Thymus (tissue), 11 donors: Measurements from ENCODE around the gene UXS1. TPM values are rescaled to one million over a fixed set of nuclear protein-coding genes. Genes with fewer than 3 reads are reported as not detected.

Source experiments
- DNase-seq, 9 donors: peaks; one replicate each; pipeline ENCODE4 v3.0.0-alpha.2; 2013; ENCODE audit warnings: low spot score in 9 of 9, low read depth in 6 of 9, missing footprints in 1 of 9
- H3K27ac ChIP-seq, 2 donors: one replicate each; pipeline ENCODE4 v1.5.1; 2013; ENCODE audit warnings: control low read depth in 1 of 2, low read depth in 1 of 2, low read length in 1 of 2, mild to moderate bottlenecking in 1 of 2, moderate library complexity in 1 of 2
- H3K27me3 ChIP-seq, 2 donors: one replicate each; pipeline ENCODE4 v1.5.1; 2013; ENCODE audit warnings: low read length in 1 of 2; ENCODE audit not compliant: control insufficient read depth in 2 of 2, insufficient read depth in 1 of 2
- H3K36me3 ChIP-seq, 2 donors: one replicate each; pipeline ENCODE4 v1.5.1; 2013; ENCODE audit warnings: low read length in 1 of 2, mild to moderate bottlenecking in 1 of 2, moderate library complexity in 1 of 2; ENCODE audit not compliant: control insufficient read depth in 2 of 2, insufficient read depth in 2 of 2
- H3K4me1 ChIP-seq, 2 donors: one replicate each; pipeline ENCODE4 v1.5.1; 2013; ENCODE audit warnings: low read length in 2 of 2; ENCODE audit not compliant: control insufficient read depth in 2 of 2, insufficient read depth in 2 of 2
- H3K4me3 ChIP-seq, 2 donors: one replicate each; pipeline ENCODE4 v1.5.1; 2013; ENCODE audit warnings: low read length in 2 of 2, control low read depth in 1 of 2, mild to moderate bottlenecking in 1 of 2
- H3K9me3 ChIP-seq, 2 donors: one replicate each; pipeline ENCODE4 v1.5.1; 2013; ENCODE audit warnings: low read length in 1 of 2, mild to moderate bottlenecking in 1 of 2; ENCODE audit not compliant: control insufficient read depth in 2 of 2, insufficient read depth in 1 of 2
- WGBS: extraction: QIAGEN DNeasy Blood & Tissue Kit; methylation state at CpG from one replicate; pipeline ENCODE4 v1.1.7; 2013; 5-methylcytosine and 5-hydroxymethylcytosine counted together
- polyA plus RNA-seq: library from polyadenylated mRNA; stranded (reverse); fragments of 200-250 nt; gene quantifications from one replicate; pipeline ENCODE4 v1.2.3, GENCODE V29; 2013
- total RNA-seq: library from RNA; stranded (reverse); fragments of 120-200 nt; gene quantifications from one replicate; pipeline ENCODE4 v1.2.4, GENCODE V29; 2013
- donor health status: healthy.

UXS1 gene
- total and polyA plus RNA-seq, 2 donors, result 21.6 to 31.4 TPM

- H3K36me3 ChIP-seq, result peaks cover 6 to 29% of the 10 kb centered on the region in 2 donors
Measured at GRCh38 chr2:106105151-106105922, 88.8 kb downstream of the UXS1 start.

DNA sequence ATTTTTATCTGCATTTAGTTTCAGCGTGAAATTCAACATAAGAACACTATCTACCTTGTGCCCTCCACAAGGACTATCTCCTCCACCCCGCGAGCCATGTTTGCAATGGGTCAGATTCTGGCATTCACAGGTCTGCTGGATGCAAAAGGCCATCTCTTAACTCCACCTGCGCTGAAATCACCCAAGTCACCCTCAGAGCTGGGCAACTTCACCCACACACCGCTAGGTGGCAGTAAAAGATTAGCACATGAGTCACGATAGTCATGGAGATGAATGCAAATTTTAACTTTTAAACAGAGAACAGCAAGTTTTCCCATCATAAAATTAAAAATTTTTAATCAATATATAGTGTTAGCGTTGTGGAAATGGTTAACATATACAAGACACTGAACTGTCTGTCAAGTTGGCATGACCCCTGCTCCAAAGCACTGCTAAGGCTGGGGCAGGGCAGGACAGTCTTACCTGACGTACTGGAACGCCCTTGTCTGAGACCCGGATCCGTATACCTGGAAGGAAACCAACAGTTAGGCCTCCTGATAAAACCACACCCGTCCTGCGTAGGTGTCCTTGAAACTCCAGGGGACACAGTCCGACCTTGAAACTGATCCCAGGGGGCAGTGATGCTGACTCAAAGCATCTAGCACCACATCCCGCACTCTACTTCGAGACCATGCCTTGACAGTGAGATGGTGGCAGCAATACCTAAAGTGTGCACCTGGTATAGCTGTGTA, 89.6 kb downstream of the UXS1 start:
- Histone ChIP-seq H3K36me3 (peaks cover 6 to 26% of the 10 kb centered on the region in 2 donors), H3K4me1 (peaks cover 0 to 9% of the 10 kb centered on the region in 2 donors), H3K27ac (no peak overlapping the region), H3K9me3 (no peaks in the 10 kb centered on the region), H3K27me3 (no peaks in the 10 kb centered on the region), H3K4me3 (no peak overlapping the region)
- DNase-seq, result peak in 8 of 9 donors; percentile 46 to 83 (median 66)
- WGBS, result 69% methylated on average over 16 of the region's 16 CpGs

More at GRCh38 chr2:106105151-106105922, 88.8 kb downstream of the UXS1 start:
- no peak for DNase-seq
- H3K27me3 ChIP-seq, result no peaks in the 10 kb centered on the region
- no peak overlapping the region for H3K4me3 ChIP-seq
- H3K27ac ChIP-seq, result no peak overlapping the region
- 89% methylated on average over 16 of the region's 16 CpGs for WGBS
- H3K4me1 ChIP-seq, result peaks cover 0 to 7% of the 10 kb centered on the region in 2 donors
- H3K9me3 ChIP-seq, result no peaks in the 10 kb centered on the region

GRCh38 chr2:106099691-106100090, 94.4 kb downstream of the UXS1 start:
- 99% methylated on average over 5 of the region's 5 CpGs for WGBS
- Histone ChIP-seq H3K27ac (no peak overlapping the region), H3K9me3 (no peaks in the 10 kb centered on the region), H3K4me3 (no peak overlapping the region), H3K4me1 (peaks cover 22 to 45% of the 10 kb centered on the region in 2 donors), H3K27me3 (no peaks in the 10 kb centered on the region), H3K36me3 (peaks cover 7 to 20% of the 10 kb centered on the region in 2 donors)
- no peak for DNase-seq

DNA sequence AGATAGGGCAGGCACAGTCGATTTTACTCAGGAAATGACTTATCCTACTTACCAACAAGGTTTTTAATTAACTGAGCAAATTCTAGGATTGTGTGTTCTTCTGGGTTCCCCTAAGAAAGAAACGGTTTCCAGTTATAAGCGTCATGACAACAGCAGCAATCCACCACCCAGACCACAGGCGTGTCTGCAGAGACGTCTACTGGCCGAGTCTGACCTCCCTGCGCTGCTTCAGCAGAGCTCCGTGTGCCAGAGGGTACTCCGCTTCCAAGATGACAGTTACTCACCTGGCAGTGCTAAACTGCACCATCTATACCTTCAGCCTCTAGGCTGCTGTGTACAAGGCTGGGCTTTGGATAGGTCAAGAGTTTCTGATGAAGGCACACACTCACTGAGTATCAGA, 95.4 kb downstream of the UXS1 start:
- Histone ChIP-seq H3K9me3 (no peaks in the 10 kb centered on the region), H3K27me3 (no peaks in the 10 kb centered on the region), H3K27ac (peak overlapping the region in 1 of 2 donors; percentile 99), H3K4me1 (peaks cover 30 to 55% of the 10 kb centered on the region in 2 donors), H3K4me3 (no peak overlapping the region), H3K36me3 (peaks cover 7 to 18% of the 10 kb centered on the region in 2 donors)
- 80% methylated on average over 9 of the region's 9 CpGs for WGBS
- no peak for DNase-seq

- H3K27me3 ChIP-seq, result no peaks in the 10 kb centered on the region
- DNase-seq, result peak in 6 of 9 donors; percentile 27 to 72 (median 46)
- no peaks in the 10 kb centered on the region for H3K9me3 ChIP-seq
- peaks cover 7 to 15% of the 10 kb centered on the region in 2 donors for H3K36me3 ChIP-seq
- H3K4me3 ChIP-seq, result no peak overlapping the region
- H3K4me1 ChIP-seq, result peaks cover 34 to 61% of the 10 kb centered on the region in 2 donors
- H3K27ac ChIP-seq, result peak overlapping the region in 1 of 2 donors; percentile 99
- WGBS, result 78% methylated on average over 3 of the region's 3 CpGs
Measured at GRCh38 chr2:106098081-106098480, 96.0 kb downstream of the UXS1 start.

DNA sequence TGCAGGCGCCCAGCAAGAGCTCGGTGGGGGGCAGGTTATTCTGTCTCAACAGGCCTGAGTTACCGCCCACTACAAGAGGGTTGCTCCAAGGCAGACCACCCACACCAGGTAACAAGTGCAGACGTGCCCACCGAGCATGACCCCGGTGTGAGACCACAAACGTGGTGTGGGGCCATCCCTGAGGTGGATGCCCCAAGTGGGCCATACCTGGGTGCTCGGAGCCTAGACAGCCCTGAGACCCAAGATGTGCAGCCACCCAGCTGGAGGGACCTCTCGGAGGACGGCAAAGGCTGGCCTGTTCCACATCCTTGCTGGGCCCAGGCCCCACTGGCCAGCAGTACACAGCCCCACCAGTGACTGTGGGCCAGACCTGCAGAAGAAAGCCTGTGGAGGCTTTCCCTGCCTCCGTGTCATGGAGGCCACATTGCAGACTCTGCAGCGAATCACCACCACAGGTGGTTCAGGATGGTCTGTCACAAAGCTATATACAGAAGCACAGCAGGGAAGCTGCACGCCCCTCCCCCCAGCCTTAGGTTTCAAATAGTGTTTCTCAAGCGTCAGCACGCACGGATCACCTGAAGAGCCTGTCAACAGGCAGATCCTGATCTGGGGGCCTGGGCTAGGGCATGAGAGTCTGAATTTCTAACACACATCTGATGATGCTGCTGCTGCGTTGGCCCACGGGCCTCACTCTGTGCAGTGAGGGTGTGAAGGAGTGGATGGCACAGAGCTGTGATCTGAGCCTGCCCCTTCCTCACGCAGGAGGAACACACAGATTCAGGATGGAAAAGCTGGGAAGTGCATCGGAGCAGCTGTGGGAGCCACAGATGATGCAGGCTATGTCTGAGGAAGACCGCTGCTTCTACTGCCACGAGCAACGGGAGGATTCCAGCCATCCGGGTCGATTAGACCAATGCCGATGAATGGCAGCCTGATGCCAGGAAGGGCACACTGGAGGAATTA, 96.8 kb downstream of the UXS1 start:
- no peaks in the 10 kb centered on the region for H3K27me3 ChIP-seq
- no peaks in the 10 kb centered on the region for H3K9me3 ChIP-seq
- peaks cover 34 to 69% of the 10 kb centered on the region in 2 donors for H3K4me1 ChIP-seq
- WGBS, result 74% methylated on average over 26 of the region's 26 CpGs
- peak; percentile 72 to 94 (median 84) for DNase-seq
- peak overlapping the region in 1 of 2 donors; percentile 40 for H3K4me3 ChIP-seq
- H3K36me3 ChIP-seq, result peaks cover 7 to 21% of the 10 kb centered on the region in 2 donors
- H3K27ac ChIP-seq, result peak overlapping the region; percentile 68 to 99

- H3K4me3 ChIP-seq, result peak overlapping the region in 1 of 2 donors; percentile 40
- H3K27ac ChIP-seq, result peak overlapping the region; percentile 97 to 99
- H3K36me3 ChIP-seq, result peaks cover 7 to 22% of the 10 kb centered on the region in 2 donors
- WGBS, result 37% methylated on average over 12 of the region's 12 CpGs
- peak in 8 of 9 donors; percentile 29 to 84 (median 62) for DNase-seq
- H3K9me3 ChIP-seq, result no peaks in the 10 kb centered on the region
- H3K27me3 ChIP-seq, result no peaks in the 10 kb centered on the region
- peaks cover 34 to 69% of the 10 kb centered on the region in 2 donors for H3K4me1 ChIP-seq
Measured at GRCh38 chr2:106096299-106097037, 97.6 kb downstream of the UXS1 start.
